T-helper 9 cell (primary cell): ENCODE results near the gene THTPA.
"Not testable (repeated sequence)": the region's sequence is repeated elsewhere in the genome, so short reads cannot be mapped to it uniquely, and the experiment has no call there.

Source experiments
- DNase-seq: peaks from one replicate; pipeline ENCODE4 v3.0.0-alpha.2; 2020

THTPA gene

DNA sequence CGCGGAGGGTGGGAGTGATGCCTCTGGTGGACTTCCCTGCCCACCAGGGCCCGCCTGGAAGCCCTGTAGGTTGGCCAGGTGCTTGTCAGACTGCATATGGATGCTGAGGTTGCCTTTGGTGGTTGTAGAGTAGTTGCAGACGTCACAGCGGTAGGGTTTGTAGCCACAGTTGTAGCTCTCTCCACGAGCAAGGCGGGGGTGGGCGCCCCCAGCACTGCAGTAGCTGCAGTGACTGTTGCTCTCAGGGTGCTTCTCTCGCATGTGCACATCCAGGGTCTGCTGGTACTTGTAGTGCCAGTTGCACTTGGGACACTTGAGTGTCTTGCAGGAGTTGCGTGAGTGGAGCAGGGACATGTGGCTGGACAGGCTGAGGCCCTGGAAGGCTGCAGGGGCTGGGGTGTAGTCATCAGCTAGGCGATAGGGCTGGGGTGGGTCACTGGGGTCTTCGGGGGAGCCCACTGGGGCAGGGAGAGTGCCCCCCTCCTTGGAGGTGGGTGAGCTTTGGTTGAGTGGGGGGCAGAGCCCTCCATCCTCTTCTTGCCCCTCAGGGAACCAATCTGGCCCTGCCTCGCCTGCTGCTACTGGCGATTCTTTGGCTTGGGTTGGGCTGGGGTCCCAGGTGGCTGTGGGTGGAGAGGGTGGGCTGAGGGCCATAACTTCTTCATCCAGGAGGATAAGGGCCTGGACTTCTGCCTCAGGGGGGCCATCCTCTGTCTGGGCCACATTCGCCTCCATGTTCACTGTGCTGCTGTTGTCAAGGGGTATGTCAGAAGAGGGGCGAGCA is 22.2 kb upstream of the THTPA start:
- no peak for DNase-seq

DNA sequence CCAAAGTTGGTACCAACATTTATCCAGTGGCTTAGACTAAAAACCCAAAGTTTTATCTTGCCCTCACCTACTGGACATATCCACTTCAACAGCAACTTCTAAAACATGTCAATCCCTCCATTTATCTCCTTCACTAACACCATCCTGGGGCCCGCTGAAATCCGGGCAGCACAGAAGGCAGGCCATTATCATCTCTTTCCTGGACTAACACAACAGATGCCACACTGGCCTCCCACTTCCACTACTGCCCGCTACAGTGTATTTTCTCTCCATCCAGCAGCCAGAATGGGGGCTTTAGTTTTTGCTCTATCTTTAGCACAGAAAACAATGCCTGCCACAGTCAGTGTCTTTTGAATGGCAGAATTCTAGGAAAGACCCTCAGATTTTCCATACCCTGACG is 20.1 kb upstream of the THTPA start:
- DNase-seq, result no peak

DNA sequence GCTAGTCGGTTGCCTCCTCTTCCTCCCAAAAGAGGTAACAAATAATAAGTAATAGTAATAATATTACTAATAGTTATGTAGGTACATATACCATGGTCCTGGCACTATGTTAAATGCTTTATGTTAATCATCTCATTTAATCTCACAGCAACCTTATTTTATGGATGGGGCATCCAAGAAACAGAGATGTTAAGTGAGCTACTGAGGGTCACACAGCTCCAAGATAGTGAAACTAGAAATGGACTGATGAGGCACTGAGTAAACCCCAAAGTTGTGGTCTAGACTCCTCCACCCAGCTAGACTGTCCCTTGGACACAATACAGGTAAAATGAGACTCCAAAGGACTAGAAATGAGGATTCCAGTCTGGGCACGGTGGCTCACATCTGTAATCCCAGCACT is 19.6 kb upstream of the THTPA start:
- no peak for DNase-seq

DNA sequence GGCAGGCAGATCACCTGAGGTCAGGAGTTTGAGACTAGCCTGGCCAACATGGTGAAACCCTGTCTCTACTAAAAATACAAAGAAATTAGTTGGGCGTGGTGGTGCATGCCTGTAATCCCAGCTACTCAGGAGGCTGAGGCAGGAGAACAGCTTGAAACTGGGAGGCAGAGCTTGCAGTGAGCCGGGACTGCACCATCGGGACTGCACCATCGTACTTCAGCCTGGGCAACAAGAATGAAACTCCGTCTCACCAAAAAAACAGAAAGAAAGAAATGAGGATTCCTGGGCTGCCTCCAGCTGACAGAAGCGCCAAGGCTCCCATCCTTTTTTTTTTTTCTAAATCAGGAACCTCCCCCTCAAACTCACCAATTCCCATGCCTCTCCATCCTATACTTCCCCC is 19.2 kb upstream of the THTPA start:
- not testable (repeated sequence) for DNase-seq

DNA sequence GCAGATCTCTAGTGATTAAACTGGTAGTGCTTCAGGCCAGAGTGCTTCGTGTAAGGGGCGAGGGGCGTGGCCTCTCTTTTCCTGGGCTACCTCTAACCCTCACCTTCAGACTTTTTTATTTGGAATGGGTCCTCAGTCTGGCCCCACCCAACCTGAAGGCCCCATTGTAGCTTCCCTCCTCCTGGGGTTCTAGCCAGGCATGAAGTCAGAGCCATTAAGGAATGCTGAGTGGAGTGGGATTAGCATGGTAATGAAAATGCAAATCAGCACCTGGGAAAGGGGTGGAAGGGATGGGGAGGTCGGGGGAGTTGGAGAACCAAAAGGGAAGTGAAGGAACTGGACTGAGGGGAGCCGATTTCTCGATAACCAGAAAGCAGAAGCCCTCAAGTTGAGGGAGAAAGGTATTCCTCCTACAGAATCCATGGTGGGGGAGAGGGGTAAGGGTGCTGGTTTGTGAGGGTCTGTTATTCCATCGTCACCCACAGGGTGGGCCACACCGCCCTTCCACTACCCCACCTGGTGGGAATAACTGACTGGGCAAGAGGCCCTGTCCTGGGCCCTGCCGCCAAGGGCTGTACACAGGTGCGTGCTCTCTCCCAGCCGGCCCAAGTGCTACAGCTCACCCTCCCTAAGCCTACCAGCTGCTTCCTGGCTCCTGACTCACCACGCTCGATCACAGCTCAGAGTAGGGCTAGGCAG is 18.6 kb upstream of the THTPA start:
- no peak for DNase-seq

DNA sequence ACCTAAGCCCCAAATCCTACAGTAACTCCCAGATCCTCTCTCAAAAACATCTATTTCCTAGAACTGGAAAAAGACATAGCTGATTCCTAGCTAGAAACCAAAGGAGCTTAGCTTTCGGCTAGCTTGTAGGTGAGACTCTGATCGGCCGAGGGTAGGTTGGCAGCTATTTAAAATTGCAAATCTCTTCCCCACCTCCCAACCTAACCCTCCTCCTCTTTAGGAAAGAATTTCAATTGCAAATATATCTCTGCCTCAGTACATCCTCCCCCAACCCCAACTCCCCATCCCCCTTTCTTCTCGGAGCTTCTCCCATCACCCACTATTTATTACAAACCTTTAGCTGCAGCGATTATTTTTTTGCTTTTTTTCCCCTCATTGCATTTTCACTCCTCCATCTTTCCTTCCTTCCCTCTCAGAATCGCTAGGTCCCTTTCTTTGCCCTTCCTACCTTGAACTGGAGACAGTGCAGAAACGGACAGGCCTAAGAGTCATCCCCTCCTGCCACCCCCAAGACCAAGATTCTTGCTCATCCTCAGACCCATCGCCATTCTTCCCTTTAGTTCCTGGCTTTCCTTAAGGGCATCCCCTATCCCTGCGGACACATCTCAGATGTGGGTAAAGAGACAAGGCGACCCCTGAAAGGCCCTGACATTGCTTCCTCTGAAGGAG is 17.9 kb upstream of the THTPA start:
- DNase-seq, result no peak

DNA sequence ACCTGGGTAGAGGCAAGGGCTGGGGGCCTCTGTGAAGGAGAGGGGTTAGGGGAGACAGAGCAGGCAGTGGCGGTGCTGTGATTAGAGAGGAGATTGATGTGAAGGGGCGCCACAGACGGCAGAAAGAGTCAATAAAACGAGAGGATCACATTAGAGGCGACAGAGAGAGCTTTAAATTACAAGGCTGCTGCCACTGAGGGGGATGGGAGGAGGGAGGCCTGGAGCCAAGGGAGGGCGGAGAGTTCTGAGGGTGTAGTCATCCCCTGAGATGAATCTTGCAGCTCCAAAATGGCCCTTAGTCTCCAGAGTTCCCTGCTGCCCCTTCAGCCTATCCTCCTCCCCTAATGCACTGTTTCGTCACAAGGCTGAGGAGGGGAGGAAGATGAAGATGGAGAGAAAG is 17.3 kb upstream of the THTPA start:
- DNase-seq, result no peak

DNA sequence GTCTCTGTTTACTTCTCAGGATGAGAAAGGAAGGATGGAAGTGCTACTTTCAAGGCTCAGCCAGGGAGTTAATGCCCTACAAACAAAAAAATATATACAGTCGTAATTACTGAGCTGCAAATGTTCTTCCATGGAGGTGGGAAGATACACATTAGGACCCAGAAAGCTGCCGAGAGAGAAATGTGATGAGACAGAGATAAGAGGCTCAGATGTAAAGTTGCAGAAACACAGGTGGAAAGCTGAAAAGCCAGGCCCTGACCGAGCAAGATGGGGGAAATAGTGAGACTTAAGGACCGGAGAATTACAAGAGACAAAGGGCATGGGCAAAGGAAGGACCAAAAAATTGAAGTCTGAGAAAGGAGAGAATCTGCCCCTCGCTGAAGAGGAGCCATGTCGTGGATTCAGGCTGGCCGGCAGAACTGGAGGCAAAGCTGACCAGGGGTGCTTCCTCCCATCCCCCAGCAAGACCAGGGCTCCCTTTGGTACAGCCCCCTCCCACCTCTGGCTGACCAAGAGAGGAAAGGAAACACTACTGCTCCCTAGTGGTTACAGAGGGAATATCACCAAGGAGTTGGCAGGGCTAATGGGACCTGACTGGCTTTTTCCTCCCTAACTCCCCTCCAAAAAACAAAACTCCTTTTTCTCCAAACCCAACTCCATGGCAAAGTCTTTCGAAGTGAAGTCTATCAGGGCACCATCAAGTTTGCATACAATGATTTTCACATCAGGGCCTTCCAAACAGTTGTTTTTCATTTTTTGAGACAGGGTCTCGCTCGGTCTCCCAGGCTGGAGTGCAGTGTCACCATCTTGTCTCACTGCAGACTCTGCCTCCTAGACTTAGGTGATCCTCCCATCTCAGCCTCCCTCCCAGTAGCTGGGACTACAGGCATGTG is 16.6 kb upstream of the THTPA start:
- no peak for DNase-seq

DNA sequence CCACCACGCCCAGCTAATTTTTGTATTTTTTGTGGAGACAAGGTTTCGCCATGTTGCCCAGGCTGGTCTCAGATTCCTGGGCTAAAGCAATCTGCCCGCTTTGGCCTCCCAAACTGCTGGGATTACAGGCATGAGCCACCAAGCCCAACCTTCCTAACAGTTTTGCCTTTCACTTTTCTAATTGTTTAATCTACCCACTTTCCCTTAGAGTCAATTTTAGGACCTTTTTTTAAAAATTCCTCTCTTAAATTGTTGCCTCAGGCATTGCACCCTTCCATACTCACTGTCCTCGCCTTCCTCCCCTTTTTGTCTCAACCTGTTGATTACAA is 16.0 kb upstream of the THTPA start:
- no peak for DNase-seq

DNA sequence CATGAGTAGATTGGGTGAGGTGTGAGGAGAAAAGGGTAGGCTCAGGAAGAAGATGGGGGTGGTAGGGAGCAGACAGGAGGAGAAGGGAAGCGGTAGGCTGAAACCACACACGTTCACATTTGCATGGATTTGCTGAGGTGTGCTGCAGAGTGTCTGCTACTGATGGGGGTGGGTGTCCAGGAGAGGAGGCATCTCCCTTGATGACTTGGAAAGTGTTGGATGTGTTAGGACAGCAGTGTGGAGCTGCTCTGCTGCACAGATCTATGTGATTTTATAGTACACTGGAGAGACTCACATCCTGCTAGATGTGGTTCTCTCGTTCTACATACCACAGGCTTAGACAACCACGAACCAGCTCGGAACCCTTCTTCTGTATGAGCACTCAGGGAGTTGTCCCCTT is 13.8 kb upstream of the THTPA start:
- DNase-seq, result no peak

DNA sequence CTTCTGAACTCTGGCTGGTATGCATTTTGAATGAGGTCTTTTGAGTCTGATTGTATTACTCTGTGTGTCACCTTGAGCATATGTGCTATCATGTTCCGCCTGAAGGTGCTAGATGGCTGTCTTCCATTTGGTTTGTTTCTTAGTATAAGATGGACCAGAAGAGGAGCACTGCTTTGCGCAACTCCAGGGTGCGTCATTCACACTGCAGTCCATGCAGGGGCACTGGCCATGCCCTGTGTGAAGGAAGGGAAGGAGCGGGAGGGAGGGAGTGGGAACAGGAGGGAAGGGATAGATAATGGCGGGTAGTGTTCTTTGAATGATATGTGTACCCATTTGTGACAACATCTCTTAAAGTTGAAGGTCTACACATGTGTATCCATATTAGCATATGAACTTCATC is 12.7 kb upstream of the THTPA start:
- DNase-seq, result no peak

DNA sequence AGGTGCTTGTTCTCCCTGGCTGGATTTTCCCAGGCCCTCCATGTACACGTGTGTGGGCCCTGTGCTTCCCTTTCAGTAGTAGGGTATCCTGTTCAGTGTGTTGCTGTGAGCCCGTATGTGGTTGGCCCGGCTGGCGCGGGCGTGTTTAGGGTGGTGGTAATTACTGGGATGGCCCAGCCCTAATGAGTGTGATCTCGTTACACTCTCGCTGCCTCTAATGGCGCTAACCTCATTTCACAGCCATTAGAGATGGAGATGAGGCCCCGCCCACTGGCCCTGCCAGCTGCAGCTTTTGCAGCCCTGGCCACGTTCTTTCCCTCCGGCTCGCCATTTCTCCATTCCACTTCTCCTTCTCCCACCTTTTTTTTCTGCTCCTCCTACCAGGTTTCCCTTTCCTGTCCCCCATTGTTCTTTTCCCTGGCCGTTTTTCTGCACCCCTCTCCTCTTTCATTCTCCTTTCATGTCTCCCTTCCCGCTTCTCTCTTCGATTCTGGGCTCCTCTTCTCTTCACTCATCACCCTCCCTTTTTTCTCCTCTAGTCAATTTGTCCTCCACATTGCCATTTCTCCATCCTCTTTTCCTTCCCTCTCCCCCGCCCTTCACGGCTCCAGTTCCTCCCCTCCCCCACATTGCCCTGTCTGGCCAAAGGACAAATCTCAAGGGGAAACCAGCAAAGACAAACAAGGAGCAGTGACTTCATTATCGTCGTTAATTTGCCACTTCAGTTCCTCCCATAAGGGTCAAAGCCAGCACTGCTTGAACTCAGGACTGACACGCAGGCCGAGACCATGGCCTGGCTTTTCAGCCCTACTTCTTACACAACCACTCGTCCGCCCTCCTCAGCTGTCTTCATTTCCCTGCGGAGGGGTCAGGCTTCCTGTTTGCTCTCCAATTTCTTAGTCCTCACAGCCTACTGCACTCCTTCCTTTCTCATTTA is 11.3 kb upstream of the THTPA start:
- DNase-seq, result no peak

DNA sequence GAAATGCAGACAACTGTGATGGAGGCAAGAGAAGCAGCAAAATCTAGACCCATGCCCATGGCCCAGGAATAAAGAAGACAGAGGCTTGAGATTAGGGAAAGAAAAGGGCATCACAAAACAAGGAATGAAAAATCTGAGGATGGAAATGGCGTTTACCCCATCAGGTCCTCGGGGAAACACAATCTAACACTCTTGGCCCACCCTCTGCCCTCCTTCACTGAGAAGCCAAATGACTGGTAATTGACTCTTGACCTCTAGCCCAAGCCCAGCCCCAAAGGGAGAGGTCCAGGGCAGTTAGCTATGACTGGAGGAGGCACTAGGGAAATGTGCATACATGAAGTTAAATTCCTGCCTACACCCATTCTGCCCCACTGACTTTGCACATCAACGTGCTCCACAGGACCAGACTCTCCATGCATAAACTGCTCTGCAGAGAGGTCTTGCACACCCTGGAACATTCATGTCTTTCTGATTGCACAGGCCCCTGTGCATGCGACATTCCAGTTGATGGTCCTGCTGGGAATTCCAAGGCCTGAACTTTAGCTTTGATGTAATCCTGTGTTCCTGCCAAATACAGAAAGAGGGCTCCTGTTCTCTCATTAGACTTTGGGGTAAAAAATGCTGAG is 10.2 kb upstream of the THTPA start:
- no peak for DNase-seq

DNA sequence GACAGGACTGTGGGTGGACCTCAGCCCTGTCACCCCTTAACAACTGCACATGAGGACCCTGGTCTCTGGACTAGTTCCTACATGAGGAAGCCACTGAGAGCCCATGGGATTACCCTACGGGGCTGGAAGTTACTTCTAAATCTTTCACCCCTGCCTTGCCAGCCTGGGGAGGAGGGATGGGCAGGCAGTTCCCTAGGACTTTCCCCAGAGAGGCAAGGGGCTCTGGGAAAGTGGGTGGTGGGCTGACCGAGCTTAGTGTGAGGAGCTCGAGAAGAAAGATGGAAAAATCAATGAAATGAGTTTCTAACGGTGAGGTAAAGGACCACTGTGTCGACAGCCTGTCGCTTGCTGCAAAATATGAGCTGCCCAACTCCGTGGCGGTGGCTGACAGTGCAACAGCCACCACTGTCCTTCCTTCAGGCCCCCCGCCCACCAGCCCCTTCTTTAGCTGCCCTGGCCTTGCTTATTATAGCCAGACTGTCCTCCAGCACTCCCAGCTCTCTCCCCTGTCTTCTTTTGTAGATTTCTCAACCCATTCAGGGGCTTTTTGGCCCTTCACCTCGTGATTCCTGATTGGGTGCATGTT is 9.5 kb upstream of the THTPA start:
- DNase-seq, result no peak

DNA sequence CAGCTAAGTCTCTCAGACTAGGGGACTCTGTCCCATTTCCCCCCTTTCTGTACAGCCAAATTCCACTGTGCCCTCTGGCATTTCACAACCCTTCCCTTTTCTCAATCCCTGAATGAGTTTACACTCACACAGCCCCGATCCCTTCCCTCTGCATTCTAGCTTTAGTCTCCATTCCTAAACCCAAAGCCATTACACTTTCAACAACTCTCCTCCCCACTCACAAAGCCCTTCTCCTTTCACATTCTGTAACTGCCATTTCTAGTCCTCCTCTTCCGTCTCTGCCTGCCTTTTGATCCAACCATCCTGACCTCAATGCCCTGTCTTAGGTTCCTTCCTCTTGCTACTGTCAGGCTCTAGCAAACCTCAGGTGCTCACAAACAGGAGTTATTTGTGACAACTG is 8.1 kb upstream of the THTPA start:
- no peak for DNase-seq

DNA sequence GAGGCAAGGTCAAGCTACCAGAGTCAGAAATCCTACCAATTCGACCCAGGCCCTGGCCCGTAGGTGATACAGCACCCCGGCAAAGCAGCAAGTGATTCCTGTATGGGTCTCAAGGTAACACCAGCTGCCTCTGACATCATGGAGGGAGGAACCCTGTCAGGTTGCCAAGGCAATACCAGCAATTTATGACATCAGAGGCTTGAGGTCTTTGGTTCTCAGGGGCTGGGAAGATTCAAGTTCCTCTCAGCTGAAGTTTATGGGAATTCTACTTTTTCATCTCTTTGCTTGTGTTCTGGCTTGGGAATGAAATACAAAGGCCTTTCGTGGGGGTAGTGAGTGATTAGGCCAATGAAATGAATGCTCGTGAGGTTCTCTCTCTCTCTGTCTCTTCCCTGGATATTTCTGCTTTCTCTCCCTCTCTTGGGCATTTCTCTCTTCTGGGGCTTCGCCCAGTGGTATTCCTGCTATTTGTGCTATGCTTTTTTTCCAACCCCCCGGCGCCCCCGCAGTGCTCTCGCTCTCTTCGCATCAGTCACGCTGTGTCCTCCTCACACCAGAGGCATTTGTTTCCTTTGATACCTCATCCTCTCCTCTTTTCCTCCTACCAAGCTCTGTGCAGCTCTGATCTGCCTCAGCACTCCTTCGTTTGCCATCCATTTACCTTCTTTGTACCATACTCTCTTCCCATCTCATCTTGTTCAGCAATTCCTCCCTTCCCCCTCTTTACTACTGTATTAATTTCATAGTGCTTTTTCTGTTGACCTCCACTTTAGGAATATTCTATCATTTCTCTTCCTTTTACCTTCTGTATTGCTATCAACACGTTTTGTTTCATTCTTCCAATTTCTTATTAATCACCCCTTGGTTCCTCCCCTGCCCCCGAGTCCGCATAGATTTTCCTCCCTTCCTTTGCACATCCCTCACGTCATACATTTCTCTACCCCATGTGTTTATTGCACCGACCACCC is 7.4 kb upstream of the THTPA start:
- DNase-seq, result no peak

DNA sequence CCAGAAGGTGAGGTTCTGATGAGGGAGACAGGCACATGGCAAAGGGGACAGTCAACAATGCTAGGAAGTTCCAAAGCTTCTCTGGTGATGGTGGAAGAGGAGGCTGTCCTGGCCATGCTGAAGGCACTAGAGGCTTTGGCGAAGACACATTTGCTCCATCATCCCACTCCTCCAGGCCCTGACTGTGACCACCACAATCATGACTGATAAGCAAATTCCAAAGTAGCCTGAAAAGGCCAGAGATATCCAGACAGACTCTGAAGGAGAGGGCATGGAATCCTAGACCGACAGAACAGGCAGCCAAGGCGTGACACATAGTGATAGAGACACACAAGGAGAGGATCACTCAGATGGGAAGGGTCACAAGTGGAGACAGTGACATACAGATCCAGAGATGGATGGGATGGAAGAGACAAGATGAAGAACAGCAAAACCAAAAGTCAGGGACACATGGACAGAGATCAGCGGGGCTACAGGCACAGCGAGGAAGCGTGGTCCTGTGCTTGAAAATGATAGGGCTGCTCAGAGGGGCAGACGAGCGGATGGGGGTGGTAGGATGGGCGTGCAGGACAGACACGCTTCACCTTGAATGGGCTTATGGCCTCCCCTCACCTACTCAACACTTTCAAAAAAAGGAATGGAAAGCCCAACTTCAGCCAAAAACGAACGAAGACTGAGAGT is 5.8 kb upstream of the THTPA start:
- no peak for DNase-seq

DNA sequence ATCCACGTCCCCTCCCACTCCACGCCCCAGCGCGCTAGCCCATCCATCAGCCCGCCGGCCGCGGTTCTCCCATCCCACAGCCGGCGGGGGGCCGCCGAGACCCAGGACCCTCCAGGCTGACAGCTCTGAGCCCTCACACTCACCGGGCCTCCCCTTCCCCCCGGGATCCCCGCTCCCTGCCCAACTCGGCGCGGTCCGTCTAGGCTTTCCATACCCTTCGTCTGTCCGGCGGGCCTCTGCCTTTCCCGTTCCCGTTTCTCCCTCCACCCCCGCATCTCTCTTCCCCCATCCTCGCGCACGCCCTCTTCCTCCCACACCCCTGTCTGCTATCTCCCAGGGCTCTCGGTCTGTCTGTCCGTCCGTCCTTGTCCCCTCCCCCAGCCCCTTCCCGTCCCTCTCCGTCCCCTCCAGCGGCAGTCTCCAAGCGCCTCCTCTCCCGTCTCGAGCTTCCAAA is 5.2 kb upstream of the THTPA start:
- DNase-seq, result no peak
